ENCODE results near the gene PDLIM4.

Gene PDLIM4

GRCh38 chr5:132268769-132269551, 11.5 kb downstream of the PDLIM4 start:
- DNase-seq: no peak

DNA sequence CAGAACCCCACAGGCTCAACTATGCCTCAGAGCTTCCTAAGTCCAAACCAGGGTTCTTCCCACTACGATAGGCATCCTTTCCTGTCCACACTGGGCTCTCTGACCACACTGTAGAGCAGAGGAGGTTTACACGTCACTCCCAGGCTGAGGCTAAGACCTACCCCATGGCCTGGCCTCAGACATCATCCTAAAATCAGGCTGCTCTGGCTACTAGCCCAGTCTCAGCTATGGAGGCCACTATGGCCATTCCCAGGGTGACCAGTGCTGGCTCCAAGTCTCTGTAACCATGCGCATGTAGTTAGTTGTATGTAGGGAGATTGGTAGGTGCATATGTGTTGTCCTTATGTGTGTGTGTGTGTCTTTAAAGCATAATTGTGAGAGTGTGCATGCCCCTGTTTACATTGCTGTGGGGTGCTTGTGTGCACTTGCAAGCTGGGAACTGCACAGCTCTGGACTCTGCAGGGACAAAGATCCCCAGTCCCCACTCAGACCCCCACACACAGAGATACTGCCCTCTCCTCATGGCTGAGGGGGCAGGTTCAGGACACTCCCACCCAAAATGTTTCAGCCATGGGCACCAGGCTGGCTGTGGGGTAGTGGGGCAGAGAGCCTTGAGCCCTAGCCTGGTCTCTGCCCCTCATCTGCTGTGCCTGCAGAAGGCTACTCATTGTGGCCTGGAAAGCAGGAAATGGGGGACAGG, 12.3 kb downstream of the PDLIM4 start:
- DNase-seq: no peak

- no peak for DNase-seq
These were observed 12.8 kb downstream of the PDLIM4 start for GRCh38 chr5:132270335-132270665.

DNA sequence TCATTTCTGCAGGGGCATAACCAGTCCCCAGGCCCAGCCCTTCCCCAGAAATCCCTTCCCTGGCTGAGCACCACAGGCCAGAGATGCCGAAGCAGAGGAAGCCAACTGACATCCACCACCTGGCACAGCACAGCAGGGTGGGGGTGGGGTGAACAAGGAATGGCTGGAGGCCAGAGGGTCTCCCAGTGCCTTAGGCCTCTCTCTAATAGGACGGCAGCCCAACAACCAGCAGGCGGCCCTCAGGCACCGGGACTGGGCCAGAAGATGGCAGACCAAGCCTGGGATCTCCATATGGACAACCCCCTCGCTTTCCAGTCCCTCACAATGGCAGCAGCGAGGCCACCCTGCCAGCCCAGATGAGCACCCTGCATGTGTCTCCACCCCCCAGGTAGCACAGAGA, 13.2 kb downstream of the PDLIM4 start:
- no peak for DNase-seq

- DNase-seq: no peak
These were observed 14.1 kb downstream of the PDLIM4 start for GRCh38 chr5:132271251-132272246.

- DNase-seq: peak; percentile 13
These were observed 15.1 kb downstream of the PDLIM4 start for GRCh38 chr5:132272311-132273210.

GRCh38 chr5:132273631-132274030, 16.1 kb downstream of the PDLIM4 start:
- DNase-seq: no peak

DNA sequence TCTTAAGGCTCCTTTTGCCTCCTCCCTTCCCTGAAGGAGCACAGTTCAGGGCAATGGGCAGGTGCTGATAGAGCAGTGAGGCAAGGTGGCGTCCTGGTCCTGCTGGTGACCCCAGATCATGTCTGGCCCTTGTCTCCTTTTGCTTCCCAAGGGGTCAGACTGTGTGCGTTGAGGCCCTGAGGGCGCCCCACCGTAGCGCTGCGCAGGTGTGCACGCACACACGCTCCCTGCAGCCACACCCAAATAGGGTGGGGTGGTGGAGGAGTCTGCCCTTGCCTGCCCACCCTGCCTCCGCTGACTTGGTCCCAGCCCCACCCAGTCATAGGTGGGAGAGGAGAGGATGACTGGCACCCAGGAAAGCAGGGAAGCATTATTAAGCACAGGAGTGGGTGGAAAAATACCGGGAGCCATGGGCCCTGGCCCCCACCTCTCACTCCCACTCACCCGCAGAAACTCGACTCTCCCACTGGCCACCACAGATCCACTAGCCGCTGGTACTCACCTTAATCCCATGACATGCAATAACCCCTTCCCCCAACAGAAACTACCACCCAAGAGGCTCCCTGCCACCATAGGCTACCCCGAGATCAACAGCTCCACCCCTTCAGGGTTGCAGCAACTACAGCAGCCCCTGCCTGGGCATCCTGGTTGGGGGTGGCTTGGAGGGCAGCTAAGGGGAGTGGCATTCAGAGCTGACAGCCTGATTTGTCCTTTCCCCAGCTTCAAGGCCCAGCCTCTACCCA, 16.7 kb downstream of the PDLIM4 start:
- no peak for DNase-seq

DNA sequence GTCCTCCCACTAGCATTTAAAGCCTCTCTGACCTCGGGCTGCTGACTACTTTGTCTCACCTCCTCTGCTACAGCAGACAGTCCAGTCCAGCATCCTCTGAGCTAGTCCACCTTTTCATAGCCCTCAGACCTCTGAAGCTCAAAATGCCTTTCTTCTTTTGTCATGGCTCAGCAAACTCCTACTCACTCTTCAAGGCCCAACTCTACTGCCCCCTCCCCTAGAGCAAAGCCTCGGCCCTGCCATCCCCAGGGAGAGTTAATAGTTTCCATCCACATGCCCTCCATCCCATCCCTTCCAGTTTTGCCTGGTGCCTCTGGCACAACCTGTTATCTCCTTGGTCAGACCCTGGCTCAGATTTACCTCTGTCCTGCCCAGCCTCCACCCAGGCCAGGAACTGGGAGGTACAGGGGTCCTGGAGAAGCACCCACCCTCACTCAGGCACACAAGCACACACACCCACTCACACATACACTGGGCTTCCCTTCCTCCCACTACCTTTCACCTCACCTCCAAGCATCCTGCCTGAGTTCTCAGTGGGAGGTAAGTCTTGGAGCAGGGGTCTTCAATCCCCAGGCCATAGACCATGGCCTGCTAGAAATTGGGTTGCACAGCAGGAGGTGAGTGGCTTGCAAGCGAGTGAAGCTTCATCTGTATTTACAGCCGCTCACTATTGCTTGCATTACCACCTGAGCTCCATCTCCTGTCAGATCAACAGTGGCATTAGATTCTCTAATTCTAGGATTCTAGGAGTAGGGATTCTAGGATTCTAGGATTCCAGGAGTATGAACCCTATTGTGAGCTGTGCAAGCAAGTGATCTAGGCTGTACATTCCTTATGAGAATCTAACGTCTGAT, 18.1 kb downstream of the PDLIM4 start:
- DNase-seq: no peak

GRCh38 chr5:132277256-132277655, 19.8 kb downstream of the PDLIM4 start:
- no peak for DNase-seq

DNA sequence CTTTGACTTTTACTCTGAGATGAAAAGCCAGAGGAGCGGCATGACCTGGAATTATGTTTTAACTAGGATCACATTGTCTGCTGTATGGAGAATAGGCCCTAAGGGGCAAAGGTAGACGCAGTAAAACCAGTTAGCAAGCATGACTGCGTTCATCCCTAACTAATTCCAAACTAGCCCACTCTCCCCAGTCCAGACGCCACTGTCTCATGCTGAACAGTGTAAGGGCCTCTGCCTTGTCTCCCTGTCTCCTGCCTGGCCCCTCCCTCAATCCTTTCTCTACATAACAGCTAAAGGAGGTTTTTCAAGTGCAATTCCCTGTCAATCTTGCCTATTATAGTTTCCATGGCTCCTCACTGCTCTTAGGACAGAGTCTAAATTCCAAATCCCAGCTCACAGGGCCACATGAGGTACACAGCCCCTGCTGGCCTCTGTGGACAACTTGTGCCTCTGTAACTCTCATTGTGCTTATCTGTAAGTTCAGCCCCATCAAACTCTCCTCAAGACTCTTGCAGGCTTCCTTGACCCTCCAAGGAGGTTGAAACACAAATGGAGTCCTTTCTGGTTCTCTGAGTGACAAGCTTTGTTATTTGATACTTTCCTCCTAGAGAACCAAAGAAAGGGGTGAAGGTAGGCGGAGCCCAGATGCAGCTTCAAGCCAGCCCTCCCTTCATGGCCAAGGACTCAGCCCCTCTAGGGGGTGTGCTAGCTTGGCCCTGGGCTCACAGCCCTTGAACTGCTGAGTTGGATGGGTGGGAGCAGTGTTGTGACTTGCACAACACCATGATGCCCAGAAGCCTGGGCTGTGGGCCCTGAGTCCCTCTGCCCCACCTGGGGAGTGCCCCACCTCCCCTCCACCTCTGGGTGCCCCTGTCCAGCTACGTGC, 20.7 kb downstream of the PDLIM4 start:
- DNase-seq: no peak

DNA sequence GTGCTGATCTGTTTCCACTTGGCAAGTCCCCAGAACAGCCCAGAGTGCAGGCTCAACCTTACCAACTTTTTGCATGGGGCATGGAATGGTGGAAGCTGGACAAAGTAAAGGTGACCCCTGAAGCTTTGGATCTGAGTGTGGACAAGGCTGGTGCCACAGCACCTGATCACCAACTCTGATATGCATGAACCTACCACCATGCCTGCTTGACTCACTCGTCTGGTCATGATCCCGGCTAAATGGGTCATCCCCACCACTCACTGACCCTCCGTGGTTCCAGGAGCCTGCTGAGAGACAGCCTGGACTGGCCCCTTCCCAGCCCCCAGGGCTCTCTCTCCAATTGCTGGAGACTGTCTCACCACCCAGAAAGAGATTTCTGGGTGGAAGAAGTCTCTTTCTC, 22.3 kb downstream of the PDLIM4 start:
- DNase-seq: no peak

- DNase-seq: no peak
These were observed 23.1 kb downstream of the PDLIM4 start for GRCh38 chr5:132280371-132281240.

- DNase-seq: no peak
These were observed 24.5 kb downstream of the PDLIM4 start for GRCh38 chr5:132281856-132282614.

DNA sequence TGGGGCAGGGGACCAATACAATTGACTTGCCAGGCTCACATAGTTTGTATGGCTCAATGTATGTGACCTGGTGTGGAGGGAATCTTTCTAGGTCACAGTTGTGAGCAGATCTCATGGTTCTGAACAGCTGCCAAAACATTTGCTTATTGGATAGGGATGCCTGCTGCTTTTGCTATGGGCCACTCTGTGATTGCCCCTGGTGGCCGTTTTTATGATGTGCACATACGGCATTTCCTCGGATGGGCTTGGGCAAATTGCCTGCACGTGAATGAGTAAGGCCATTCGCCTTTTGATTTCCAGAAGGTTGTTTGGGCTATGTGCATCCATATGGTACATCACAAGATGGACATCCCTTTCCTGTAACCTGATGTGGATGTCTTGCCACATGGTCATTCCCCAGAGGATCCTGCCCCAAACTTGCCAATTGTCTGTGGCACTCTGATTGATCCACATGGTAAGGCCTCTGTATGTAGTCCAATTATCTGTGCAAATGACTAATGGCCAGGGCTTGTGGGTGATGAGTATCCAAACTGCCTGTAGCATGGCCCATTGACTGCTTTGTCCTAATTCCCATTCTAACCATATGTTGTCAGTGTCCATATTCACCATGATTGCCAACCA, 26.0 kb downstream of the PDLIM4 start:
- DNase-seq: no peak

DNA sequence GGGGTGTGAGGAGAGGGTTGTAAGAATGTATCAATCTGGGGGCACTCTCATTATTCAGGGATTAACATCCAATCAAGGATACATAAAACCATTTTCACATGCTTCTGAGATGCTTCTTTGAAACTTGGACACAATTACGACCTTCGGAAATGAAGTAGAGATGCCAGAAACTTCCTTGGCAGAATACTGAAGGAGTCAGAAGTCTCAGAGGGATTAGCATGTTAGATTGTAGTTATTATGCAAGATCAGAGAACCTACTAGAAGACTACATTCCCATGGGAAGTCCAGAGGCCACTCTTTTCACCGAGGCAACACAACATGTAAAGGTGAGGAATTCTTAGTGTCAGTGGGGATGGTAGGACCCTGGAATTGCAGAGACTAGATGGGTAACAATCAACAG, 31.6 kb downstream of the PDLIM4 start:
- DNase-seq: no peak

DNA sequence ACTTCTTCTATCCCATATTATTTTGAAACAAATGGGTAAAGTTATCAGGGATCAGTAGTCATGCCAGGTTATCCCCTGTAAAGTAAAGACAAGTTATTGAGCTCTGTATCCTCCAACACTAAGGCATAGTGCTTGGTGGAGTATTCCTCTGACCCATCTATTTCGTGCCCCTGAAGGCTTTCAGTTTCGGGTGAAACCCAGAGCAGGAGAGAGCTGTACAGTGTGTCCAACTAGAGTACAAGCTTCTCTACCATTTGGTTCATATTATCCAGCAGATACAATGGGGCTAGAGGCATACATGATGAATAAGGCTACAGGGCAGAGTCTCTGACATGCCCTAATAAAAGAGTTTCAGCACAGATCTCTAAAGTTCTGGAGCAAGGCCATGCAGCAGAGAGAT, 33.5 kb downstream of the PDLIM4 start:
- no peak for DNase-seq
